ENCODE results near the gene TPR. TPM values are rescaled to one million over a fixed set of nuclear protein-coding genes. Genes with fewer than 3 reads are reported as not detected.

The TPR gene
- total RNA-seq (2021), result 100 and 107 TPM in 2 replicates
- long read RNA-seq, partial matches to known transcripts, result 259 of 287 reads
- long read RNA-seq, other reads (novel, unspliced or antisense), result 28 of 287 reads

DNA sequence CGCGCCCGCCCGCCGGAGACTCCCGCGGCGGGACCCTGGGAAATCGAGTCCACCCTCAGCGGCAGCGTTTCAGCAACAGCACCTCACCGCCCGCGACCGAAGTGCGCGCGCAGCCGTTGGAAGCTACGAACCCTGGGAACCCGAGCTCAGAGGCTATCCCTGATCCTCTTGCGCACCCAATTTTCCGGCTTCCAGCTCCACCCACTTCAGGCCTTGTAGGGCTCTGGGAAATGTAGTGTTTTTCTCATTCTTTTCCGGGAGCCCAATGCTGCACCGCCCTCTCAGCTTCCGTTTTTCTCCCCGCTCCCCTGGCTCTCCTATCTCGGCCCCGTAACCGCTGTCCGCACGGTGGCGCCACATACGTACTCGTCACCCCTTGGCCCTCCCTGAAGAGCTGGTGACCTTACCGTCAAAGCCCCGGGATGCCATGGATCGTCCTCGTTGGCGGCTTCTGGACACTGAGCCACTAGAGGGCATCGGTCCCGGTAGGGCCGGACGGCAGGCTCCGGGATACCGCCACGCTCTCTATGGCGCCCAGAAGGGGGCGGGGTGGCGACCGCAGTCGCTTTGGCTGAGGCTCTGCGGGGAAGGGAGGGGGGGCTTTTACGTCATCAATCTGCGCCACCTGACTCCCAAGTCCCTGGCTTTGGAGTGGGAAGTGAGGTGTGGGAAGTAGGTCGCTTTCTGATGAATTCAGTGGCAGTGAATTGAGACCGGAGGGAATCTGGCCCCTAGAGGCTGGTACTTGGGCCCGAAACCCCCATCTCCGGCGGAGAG is at the start of gene TPR, which contains the start of gene ODR4:
Gene TPR (minus strand): TSS at position 102 of the 777 bp plus-strand sequence. CDS start 225 bp downstream, outside the sequence.
Gene ODR4 (plus strand): TSS at position 687 of the 777 bp plus-strand sequence. CDS start 3,948 bp downstream, outside the sequence.
- peaks cover 21 to 34% (median 32%) of the 10 kb centered on the region in 3 experiments for H3K36me3 Mint-ChIP-seq (ENCODE audit: insufficient read depth in 1 of 3, low read depth in 3 of 3)
- Histone ChIP-seq H2BK12ac (ENCODE audit: insufficient read length, low read depth, low read length) (no peak within 1 kb of the TSS), H4K8ac (replicated peaks; ENCODE audit: insufficient read length, low read depth, low read length) (no peak within 1 kb of the TSS), H3K56ac (ENCODE audit: insufficient read length, low read depth, low read length) (no peak within 1 kb of the TSS), H2AFZ (ENCODE audit: low read length) (peak within 1 kb of the TSS; percentile 83), H3K4ac (ENCODE audit: low read depth, low read length) (no peak within 1 kb of the TSS; the same call in 1 of the 2 replicates), H2BK20ac (ENCODE audit: low read depth, low read length, poor library complexity, severe bottlenecking) (no peak within 1 kb of the TSS), H3T11ph (ENCODE audit: low read length) (peak within 1 kb of the TSS; percentile 57), H2AK5ac (ENCODE audit: insufficient read length, low read length) (no peak within 1 kb of the TSS), H2BK15ac (ENCODE audit: low read depth, low read length) (no peak within 1 kb of the TSS), H3K14ac (ENCODE audit: insufficient read depth, low read length) (peak within 1 kb of the TSS; percentile 99), H3K18ac (ENCODE audit: insufficient read length, low read depth, low read length) (peak within 1 kb of the TSS; percentile 97), H4K20me1 (ENCODE audit: control insufficient read depth, insufficient read depth, insufficient read length) (no peaks in the 10 kb centered on the region), H3K9me3 (ENCODE audit: control insufficient read depth, low read depth, low read length) (no peaks in the 10 kb centered on the region), H2BK5ac (ENCODE audit: insufficient read length, low read length) (peak within 1 kb of the TSS; percentile 15), H3K4me2 (ENCODE audit: insufficient read depth, insufficient read length, low read length) (peak within 1 kb of the TSS; percentile 84), H3K79me2 (ENCODE audit: insufficient read depth, low read length) (peaks cover 19% of the 10 kb centered on the region; the same call in 1 of the 2 replicates), H4K91ac (ENCODE audit: insufficient read length, low read depth, low read length) (no peak within 1 kb of the TSS), H2BK120ac (ENCODE audit: low read depth, low read length, poor library complexity, severe bottlenecking) (no peak within 1 kb of the TSS), H4K5ac (ENCODE audit: insufficient read length, low read depth, low read length) (no peak within 1 kb of the TSS), H3K9ac (ENCODE audit: extremely low read depth, insufficient read length, low read length) (peak within 1 kb of the TSS; percentile 90), H3K4me1 (ENCODE audit: insufficient read depth, low read length) (no peaks in the 10 kb centered on the region), H3K27ac (ENCODE audit: insufficient read length, low read depth, low read length) (peak within 1 kb of the TSS; percentile 55), H3K23me2 (ENCODE audit: insufficient read length, low read depth, low read length, poor library complexity, severe bottlenecking) (no peaks in the 10 kb centered on the region), H3K27me3 (ENCODE audit: insufficient read depth, low read length) (no peaks in the 10 kb centered on the region), H3K79me1 (ENCODE audit: insufficient read depth, low read depth, low read length, poor library complexity, severe bottlenecking) (no peaks in the 10 kb centered on the region), H3K23ac (ENCODE audit: insufficient read length, low read depth, low read length) (no peak within 1 kb of the TSS)
- no peaks in the 10 kb centered on the region for H3K4me1 Mint-ChIP-seq
- H3K27ac Mint-ChIP-seq, result peak within 1 kb of the TSS; percentile 100
- H3K4me3 Mint-ChIP-seq, result peak within 1 kb of the TSS; percentile 96 to 100
- WGBS (ENCODE audit: extremely low coverage, insufficient read length, low lambda C conversion rate), result no CpG with 5 or more reads among the region's 60 CpGs
- no peaks in the 10 kb centered on the region; the same call in 1 of the 2 replicates for H3K27me3 Mint-ChIP-seq (ENCODE audit: low read depth)
- TF ChIP-seq, protein P1, sequence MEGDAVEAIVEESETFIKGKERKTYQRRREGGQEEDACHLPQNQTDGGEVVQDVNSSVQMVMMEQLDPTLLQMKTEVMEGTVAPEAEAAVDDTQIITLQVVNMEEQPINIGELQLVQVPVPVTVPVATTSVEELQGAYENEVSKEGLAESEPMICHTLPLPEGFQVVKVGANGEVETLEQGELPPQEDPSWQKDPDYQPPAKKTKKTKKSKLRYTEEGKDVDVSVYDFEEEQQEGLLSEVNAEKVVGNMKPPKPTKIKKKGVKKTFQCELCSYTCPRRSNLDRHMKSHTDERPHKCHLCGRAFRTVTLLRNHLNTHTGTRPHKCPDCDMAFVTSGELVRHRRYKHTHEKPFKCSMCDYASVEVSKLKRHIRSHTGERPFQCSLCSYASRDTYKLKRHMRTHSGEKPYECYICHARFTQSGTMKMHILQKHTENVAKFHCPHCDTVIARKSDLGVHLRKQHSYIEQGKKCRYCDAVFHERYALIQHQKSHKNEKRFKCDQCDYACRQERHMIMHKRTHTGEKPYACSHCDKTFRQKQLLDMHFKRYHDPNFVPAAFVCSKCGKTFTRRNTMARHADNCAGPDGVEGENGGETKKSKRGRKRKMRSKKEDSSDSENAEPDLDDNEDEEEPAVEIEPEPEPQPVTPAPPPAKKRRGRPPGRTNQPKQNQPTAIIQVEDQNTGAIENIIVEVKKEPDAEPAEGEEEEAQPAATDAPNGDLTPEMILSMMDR (conservative IDR thresholded peaks at IDR 0.05), result peak; percentile 89
- DNase-seq, result peak; percentile 98
- H3K9me3 Mint-ChIP-seq, result peaks cover 0 to 2% of the 10 kb centered on the region in 2 experiments; a peak in 1 of 5 replicates
